ENCODE measurements around the gene MEG3.

DNA sequence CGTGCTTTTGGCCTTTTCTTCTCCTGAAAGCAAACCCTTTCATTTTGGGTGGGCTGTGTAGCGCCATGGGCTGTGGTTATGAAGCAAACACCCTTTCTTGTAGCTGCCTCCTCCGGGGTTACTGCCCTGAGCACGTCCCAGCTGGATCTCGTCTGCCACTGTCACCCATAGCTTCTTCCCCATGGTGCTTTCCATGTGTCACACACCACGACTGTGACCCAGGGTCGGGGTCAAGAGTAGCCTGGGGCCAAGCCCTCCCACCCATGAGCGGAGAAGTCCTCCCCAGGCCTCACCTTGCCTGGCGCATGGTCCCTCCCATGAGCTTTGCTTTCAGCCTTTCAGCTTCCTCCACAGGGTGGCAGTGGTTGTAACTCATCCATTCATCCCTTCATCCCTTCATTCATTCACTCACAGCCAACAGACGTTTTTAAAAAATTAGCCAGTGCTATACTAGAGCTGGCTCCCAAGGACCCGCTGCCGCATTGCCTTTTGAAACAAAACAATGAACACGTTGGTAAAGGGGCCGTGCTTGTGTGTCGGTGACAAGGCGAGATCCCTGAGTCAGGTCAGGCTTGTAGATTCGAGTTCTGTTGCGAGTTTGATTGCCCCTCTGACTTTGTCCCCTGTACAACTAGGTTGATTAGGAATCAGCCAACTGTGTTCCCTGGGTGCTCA lies 29.5 kb downstream of the MEG3 start:
- TF ChIP-seq, protein P1, sequence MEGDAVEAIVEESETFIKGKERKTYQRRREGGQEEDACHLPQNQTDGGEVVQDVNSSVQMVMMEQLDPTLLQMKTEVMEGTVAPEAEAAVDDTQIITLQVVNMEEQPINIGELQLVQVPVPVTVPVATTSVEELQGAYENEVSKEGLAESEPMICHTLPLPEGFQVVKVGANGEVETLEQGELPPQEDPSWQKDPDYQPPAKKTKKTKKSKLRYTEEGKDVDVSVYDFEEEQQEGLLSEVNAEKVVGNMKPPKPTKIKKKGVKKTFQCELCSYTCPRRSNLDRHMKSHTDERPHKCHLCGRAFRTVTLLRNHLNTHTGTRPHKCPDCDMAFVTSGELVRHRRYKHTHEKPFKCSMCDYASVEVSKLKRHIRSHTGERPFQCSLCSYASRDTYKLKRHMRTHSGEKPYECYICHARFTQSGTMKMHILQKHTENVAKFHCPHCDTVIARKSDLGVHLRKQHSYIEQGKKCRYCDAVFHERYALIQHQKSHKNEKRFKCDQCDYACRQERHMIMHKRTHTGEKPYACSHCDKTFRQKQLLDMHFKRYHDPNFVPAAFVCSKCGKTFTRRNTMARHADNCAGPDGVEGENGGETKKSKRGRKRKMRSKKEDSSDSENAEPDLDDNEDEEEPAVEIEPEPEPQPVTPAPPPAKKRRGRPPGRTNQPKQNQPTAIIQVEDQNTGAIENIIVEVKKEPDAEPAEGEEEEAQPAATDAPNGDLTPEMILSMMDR (conservative IDR thresholded peaks at IDR 0.05; ENCODE audit: low read length) = peak; percentile 30
- TF ChIP-seq EZH2phosphoT487 (IDR thresholded peaks at IDR 0.05; ENCODE audit: borderline replicate concordance) = no peak

Data from Loucy (cell line).